Measurements from ENCODE around the gene ATP5MK. TPM values are rescaled to one million over a fixed set of nuclear protein-coding genes. Genes with fewer than 3 reads are reported as not detected.
A peak's percentile ranks its signal among the peaks of the same experiment; 100 is the strongest.

Gene ATP5MK
- polyA plus RNA-seq, 1 of the 3 experiments (the other 2 are of a cell fraction), result 408 TPM

DNA sequence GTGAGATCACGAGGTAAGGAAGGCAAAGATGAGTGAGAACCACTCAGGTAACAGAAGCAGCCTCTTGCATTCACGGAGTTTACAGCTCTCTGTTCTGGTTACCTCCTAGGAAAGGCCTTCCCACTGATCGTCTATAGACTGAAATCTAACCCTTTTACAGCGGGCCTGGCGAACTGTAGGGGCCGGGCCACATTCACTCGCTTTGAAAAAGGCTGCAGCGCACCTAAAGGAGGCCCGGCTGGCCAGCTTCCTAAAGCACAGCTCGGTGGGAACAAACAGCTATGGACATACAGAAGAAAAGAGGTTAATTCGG, 565 bp downstream of the ATP5MK start:
- peak overlapping the region; percentile 96 for H3K4me2 ChIP-seq
- H3K27me3 ChIP-seq (ENCODE audit: insufficient read depth), result no peaks in the 10 kb centered on the region
- ChIA-PET CTCF (interaction anchor here (0.6 to 1.8 kb wide), 7 partner anchors 9 to 91 kb away, joined by 3 to 6 read pairs (median 3); no protein-coding TSS in a partner anchor), POLR2A (interaction anchor here (1.2 to 1.6 kb wide), 2 partner anchors 45 to 90 kb away, joined by 3 to 6 read pairs; partner anchors contain the start of gene PCGF6)
- H3F3A ChIP-seq (replicated peaks; ENCODE audit: insufficient read depth), result no peaks in the 10 kb centered on the region
- H3K9me3 ChIP-seq, result no peaks in the 10 kb centered on the region
- 4% methylated on average over 10 of the region's 11 CpGs for WGBS (ENCODE audit: low lambda C conversion rate)
- DNase-seq, result no peak
- H3K9ac ChIP-seq, result peak overlapping the region; percentile 91
- H4K20me1 ChIP-seq (ENCODE audit: insufficient read depth), result peaks cover 8% of the 10 kb centered on the region
- peak overlapping the region; percentile 84 for H2AFZ ChIP-seq (ENCODE audit: low read depth)
- H3K79me2 ChIP-seq (ENCODE audit: insufficient read depth), result peaks cover 89% of the 10 kb centered on the region
- H3K4me1 ChIP-seq (ENCODE audit: control insufficient read depth in 1 of 2, insufficient read depth in 2 of 2, low read depth in 1 of 2, low read length in 1 of 2), result peaks cover 6 to 13% of the 10 kb centered on the region in 2 experiments; a peak in 3 of 4 replicates
- no peaks in the 10 kb centered on the region for H3K9me2 ChIP-seq
- peak overlapping the region; percentile 72 to 73 for H3K27ac ChIP-seq (ENCODE audit: low read depth in 2 of 2, low read length in 1 of 2)
- H3K36me3 ChIP-seq (replicated peaks in 1 of 2; ENCODE audit: control insufficient read depth in 1 of 2, insufficient read depth in 2 of 2, low read length in 1 of 2), result peaks cover 56 to 59% of the 10 kb centered on the region in 2 experiments
- TF ChIP-seq EP300 (IDR thresholded peaks at IDR 0.05; ENCODE audit: borderline replicate concordance in 1 of 2, low read depth in 1 of 2, low read length in 1 of 2) (no peak), TCF12 (IDR thresholded peaks at IDR 0.05) (no peak), CTCF (IDR thresholded peaks at IDR 0.05) (no peak), RFX5 (IDR thresholded peaks at IDR 0.05; ENCODE audit: low read length) (no peak), CHD2 (IDR thresholded peaks at IDR 0.05; ENCODE audit: low read length, partially characterized antibody) (no peak), TAF1 (IDR thresholded peaks at IDR 0.05; ENCODE audit: borderline replicate concordance, low read depth, low read length) (no peak), FOSL2 (IDR thresholded peaks at IDR 0.05; ENCODE audit: borderline replicate concordance, low read depth) (no peak), RAD21 (IDR thresholded peaks at IDR 0.05; ENCODE audit: low read length) (no peak), TEAD4 (IDR thresholded peaks at IDR 0.05; ENCODE audit: borderline replicate concordance, insufficient read depth) (no peak), GABPA (IDR thresholded peaks at IDR 0.05; ENCODE audit: low read depth) (no peak), JUND (IDR thresholded peaks at IDR 0.05) (no peak), SMC3 (IDR thresholded peaks at IDR 0.05; ENCODE audit: low read depth, low read length) (no peak), ELF1 (IDR thresholded peaks at IDR 0.05) (no peak), SIN3A (IDR thresholded peaks at IDR 0.05; ENCODE audit: borderline replicate concordance, low read depth, low read length) (no peak), ZBTB33 (IDR thresholded peaks at IDR 0.05; ENCODE audit: borderline replicate concordance, low read depth) (no peak), RXRA (IDR thresholded peaks at IDR 0.05; ENCODE audit: borderline replicate concordance, low read depth) (no peak), FOXM1 (IDR thresholded peaks at IDR 0.05; ENCODE audit: low read depth) (no peak)
- TF ChIP-seq, protein P1, sequence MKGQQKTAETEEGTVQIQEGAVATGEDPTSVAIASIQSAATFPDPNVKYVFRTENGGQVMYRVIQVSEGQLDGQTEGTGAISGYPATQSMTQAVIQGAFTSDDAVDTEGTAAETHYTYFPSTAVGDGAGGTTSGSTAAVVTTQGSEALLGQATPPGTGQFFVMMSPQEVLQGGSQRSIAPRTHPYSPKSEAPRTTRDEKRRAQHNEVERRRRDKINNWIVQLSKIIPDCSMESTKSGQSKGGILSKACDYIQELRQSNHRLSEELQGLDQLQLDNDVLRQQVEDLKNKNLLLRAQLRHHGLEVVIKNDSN (IDR thresholded peaks at IDR 0.05; ENCODE audit: borderline replicate concordance, low read depth), result no peak
- TF ChIP-seq, protein P2, sequence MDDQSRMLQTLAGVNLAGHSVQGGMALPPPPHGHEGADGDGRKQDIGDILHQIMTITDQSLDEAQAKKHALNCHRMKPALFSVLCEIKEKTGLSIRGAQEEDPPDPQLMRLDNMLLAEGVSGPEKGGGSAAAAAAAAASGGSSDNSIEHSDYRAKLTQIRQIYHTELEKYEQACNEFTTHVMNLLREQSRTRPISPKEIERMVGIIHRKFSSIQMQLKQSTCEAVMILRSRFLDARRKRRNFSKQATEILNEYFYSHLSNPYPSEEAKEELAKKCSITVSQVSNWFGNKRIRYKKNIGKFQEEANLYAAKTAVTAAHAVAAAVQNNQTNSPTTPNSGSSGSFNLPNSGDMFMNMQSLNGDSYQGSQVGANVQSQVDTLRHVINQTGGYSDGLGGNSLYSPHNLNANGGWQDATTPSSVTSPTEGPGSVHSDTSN (IDR thresholded peaks at IDR 0.05), result no peak
- TF ChIP-seq, protein P3, sequence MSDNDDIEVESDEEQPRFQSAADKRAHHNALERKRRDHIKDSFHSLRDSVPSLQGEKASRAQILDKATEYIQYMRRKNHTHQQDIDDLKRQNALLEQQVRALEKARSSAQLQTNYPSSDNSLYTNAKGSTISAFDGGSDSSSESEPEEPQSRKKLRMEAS (IDR thresholded peaks at IDR 0.05; ENCODE audit: low read depth), result no peak
- peak overlapping the region; percentile 89 to 99 for H3K4me3 ChIP-seq (ENCODE audit: low read depth in 2 of 2, low read length in 1 of 2)
